NCI-H2196 treated with DMSO at 0.1 percent for 48 hours (cell line): ENCODE measurements around the gene HHEX.
"Not testable (repeated sequence)": the region's sequence is repeated elsewhere in the genome, so short reads cannot be mapped to it uniquely, and the experiment has no call there.

Experiments
- DNase-seq: peaks from one replicate; lab custom pipeline; 2025; ENCODE audit not compliant: unreplicated experiment; lab: John Stamatoyannopoulos, UW

Gene HHEX

GRCh38 chr10:92689663-92690210, at the start of gene HHEX:
TSS of gene HHEX (plus strand) at chr10:92689955. CDS start at chr10:92689987, 32 bp downstream.
- DNase-seq = no peak

DNA sequence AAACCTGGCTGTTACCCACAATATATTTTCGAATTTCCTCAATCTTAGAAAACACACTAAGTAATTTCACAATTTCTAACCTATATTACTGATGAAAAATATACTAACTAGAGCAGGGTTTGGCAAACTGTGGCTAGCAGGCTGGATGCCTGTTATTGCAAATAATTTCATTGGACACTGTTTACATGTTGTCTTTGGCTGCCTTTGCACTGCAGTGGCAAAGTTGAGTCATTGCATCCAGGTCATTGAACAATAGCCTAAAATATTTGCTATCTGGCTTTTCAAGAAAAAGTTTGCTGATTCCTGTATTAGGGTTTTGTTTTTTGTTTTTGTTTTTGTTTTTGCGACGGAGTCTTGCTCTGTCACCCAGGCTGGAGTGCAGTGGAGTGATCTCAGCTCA, 49.6 kb upstream of the HHEX start:
- no peak for DNase-seq

- no peak for DNase-seq
Observed at GRCh38 chr10:92641492-92641891, 48.3 kb upstream of the HHEX start.

DNA sequence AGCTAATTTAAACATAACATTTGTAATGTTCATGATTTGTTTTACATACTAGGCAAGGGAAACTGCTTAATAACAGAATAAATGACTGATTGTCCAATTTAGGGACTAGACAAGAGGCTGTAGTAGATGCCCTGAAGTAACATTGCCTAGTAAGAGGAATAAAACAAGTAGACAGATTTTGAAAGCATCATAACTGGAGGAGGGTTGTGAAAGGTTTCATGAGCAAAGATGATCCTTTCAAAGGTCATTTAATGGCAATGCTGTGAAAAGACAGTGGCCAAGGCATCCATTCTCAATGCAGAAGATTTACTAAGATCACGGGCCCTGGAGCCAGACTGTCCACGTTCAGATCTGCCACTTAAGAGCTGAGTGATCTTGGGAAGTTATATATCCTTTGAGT, 44.8 kb upstream of the HHEX start:
- no peak for DNase-seq

- not testable (repeated sequence) for DNase-seq
Observed at GRCh38 chr10:92650864-92651263, 38.9 kb upstream of the HHEX start.

DNA sequence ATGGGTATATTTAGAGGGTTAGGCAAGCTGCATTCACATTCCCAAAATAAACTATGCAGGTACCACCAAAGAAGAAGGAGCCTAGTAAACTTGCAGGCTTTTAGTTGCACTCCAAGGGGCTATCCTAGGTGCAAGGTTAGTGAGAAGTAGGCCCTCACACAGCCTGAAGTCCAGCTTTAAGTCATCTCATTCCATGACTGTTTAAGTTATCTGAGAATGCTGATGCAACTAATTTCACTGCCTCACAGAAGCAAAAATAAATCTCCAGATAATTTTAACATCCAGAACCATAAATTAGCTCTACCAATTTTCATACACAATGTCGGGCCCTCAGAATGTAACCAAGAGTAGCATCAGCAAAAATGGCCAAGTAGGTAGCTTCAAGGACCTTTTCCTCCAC, 34.3 kb upstream of the HHEX start:
- DNase-seq = no peak

DNA sequence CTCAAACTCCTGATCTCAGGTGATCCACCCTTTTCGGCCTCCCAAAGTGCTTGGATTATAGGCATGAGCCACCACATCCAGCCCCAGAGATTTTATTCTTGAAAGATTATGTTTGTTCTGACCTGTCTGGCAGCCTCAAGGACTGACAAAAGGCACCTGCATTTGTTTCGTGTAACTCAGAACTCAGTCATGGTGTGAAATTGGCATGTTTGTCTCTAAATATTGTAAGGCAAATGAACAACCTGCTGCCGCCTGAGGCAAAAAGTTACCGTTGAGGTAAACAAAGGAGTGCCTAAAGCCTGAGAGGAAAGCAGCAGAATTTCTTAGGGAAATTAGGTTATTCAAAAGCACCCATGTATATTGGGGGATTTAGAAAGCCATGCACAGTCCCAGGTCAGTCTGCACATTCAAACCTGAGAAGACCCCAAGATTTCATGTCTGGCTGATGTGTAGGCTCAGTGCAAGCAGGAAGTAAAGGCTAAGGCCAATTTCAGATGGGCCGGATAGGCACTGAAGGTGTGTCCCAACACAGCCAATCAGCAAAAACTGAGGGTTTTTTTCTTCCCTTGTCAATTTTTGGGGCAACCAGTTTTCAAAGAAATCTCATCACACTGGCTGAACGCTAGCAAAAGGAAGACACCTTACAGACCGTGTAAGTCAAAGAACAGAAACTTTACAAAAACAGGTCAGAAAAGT, 33.3 kb upstream of the HHEX start:
- DNase-seq = no peak

GRCh38 chr10:92657024-92657423, 32.7 kb upstream of the HHEX start:
- DNase-seq = no peak

- no peak for DNase-seq
Observed at GRCh38 chr10:92662848-92663247, 26.9 kb upstream of the HHEX start.

GRCh38 chr10:92664322-92664721, 25.4 kb upstream of the HHEX start:
- no peak for DNase-seq

GRCh38 chr10:92667078-92667477, 22.7 kb upstream of the HHEX start:
- DNase-seq = no peak

DNA sequence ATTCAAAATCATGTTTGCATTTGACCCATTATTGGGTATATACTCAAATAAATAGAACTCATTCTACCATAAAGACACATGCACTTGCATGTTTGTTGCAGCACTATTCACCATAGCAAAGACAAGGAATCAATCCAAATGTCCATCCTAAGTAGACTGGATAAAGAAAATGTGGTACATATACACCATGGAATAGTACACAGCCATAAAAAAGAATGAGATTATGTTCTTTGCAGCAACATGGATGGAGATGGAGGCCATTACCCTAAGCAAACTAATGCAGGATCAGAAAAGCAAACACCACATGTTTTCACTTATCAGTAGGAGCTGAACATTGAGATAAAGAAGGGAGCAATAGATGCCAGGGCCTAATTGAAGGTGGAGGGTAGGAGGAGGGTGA, 12.0 kb upstream of the HHEX start:
- no peak for DNase-seq

DNA sequence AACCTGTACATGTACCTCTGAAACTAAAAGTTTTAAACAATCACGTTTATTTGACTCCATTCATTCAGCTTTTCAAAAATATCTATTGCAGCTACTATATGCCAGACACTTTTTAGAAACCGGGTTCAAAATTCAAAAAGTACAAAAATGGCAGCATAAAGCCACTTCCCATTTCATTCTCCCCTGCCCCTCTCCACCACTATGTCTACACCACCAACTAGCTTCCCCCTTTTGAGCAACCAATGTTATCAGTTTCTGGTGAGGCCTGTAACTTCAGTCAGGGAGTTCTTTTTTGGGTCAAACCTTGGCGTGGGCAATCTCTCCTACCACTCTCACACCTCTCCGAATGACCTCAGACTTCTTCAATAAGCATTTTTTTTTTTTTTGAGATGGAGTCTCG, 11.5 kb upstream of the HHEX start:
- DNase-seq = no peak

DNA sequence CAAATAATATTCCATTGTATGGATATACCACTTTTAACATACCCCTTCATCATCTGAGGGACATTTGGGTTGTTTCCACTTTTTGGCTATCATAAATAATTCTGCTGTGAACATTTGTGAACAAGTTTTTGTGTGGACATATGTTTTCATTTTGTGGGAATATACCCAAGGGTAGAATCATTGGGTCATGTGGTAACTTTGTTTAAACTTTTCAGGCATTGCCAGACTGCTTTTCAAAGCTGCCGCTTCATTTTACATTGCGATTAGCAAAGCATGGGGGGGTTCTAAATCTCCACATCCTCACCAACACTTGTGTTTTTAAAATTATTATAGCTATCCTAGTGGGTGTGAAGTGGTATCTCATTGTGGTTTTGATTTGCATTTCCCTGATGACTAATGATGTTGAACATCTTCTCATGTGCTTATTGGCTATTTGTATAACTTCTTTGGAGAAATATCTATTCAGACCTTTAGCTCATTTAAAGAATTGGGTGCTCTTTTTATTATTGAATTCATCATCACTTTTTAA, 8.4 kb upstream of the HHEX start:
- no peak for DNase-seq

DNA sequence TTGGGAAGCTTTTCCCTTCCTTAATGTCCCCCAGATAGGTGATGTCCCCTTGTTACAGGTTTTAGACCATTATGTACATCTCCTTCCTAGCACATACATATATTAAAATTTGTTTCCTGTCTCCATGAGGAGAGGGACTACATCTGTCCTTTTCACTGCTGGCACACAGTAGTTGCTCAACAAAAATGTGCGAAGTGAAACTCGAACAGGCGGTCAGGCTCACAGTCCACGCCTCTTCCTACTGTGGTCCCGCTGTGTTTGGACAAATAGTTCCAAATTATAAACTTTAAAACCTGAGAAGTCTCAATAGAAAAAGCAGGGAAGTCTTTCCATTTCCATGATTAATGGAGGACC, 1.2 kb upstream of the HHEX start:
- DNase-seq = no peak

- no peak for DNase-seq
Observed at GRCh38 chr10:92688927-92689662, 660 bp upstream of the HHEX start.

GRCh38 chr10:92690211-92690914, 608 bp downstream of the HHEX start:
- no peak for DNase-seq

DNA sequence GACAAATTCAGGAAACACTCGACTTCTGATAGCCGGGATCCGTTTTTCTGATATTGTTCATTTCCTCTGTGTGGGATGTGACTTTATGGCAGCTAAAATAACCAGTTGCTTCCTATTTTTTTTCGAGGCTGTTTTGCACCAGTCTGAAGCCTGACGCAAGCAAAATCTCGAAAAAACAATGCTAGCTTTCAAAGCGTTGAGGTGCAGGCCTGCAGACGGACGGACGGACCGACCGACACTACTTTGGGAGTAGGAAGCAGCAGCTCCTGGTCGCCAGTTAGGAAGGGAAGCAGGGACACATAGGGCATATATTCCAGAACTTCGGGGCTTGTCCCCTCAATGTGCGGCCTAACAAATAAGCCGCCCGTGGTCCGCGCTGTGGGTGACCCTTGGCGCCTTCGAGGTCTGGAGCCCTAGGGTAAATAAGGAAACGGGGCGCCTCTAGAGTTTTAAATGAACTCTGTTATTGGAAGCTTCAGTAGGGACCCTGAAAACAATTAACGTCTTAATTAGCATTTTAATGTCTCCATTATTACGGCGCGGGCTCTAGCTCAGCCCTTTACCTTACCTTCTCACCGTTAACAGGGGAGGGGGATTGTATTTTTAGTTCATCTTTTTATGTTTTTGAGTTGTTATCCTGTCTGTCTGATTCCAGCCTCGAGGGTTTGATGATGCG, 1.3 kb downstream of the HHEX start:
- no peak for DNase-seq

GRCh38 chr10:92691591-92692079, 1.9 kb downstream of the HHEX start:
- DNase-seq = no peak

DNA sequence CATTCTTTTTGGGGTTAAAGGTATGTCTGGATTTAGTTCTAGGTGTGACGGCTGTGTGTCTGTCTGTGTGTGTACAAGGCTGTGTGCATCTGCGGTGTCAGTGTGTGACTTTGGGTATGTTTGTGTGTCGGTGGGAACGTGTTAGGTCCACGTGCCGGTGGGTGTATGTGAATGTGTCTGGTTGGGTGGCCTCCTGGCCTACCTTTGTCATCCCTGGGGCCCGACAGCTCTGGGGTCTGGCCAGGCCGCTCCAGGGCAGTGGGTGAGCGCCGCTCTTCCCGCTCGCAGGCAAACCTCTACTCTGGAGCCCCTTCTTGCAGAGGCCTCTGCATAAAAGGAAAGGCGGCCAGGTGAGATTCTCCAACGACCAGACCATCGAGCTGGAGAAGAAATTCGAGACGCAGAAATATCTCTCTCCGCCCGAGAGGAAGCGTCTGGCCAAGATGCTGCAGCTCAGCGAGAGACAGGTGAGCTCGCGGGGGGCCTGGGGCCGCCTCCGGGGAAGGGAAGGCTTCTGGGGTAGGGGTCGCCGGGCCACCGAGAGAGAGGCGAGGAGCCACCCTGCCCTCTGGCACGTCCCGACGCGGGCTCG, 2.4 kb downstream of the HHEX start:
- no peak for DNase-seq
